ENCODE results near the gene C19orf85. TPM values are rescaled to one million over a fixed set of nuclear protein-coding genes. Genes with fewer than 3 reads are reported as not detected.

The C19orf85 gene
- total RNA-seq, 4 donors from 2014 or later = not detected

- peak within 1 kb of the TSS; percentile 10 for H3K4me3 ChIP-seq (ENCODE audit: low read depth, poor library complexity, severe bottlenecking)
- no peak for DNase-seq (ENCODE audit: low spot score in 2 of 2)
- no peak for TF ChIP-seq POLR2A (IDR thresholded peaks at IDR 0.05)
- WGBS, 2 donors = 2 to 4% methylated on average over 28 to 65 of the region's 78 CpGs
- intact Hi-C loops (cut with DNase I; ENCODE audit: low total_unique reads) = no loop called here
These were observed 20.3 kb upstream of the C19orf85 start, which contains the start of gene NAT14 for GRCh38 chr19:55484593-55485438. Gene NAT14 (plus strand): TSS chr19:55485188. CDS start chr19:55485709, 521 bp downstream.

GRCh38 chr19:55483706-55484592 lies 19.4 kb upstream of the C19orf85 start:
- intact Hi-C loops (cut with DNase I; ENCODE audit: low total_unique reads) = no loop called here
- H3K4me3 ChIP-seq (ENCODE audit: low read depth, poor library complexity, severe bottlenecking) = no peak overlapping the region
- WGBS, 2 donors = 61 to 85% methylated on average over 13 to 37 of the region's 46 CpGs
- DNase-seq (ENCODE audit: low spot score in 2 of 2) = no peak
- TF ChIP-seq POLR2A (IDR thresholded peaks at IDR 0.05) (no peak), CTCF (IDR thresholded peaks at IDR 0.05) (no peak)

- intact Hi-C loops (cut with DNase I; ENCODE audit: low total_unique reads) = no loop called here
- DNase-seq (ENCODE audit: low spot score in 2 of 2) = no peak
- no peak overlapping the region for H3K4me3 ChIP-seq (ENCODE audit: low read depth, poor library complexity, severe bottlenecking)
- TF ChIP-seq POLR2A (IDR thresholded peaks at IDR 0.05) = no peak
- TF ChIP-seq CTCF (IDR thresholded peaks at IDR 0.05) = no peak
- WGBS, 2 donors = 91 to 92% methylated on average over 41 to 43 of the region's 47 CpGs
These were observed 18.6 kb upstream of the C19orf85 start for GRCh38 chr19:55482967-55483705.

- WGBS, 2 donors = 92 to 93% methylated on average over 28 to 35 of the region's 83 CpGs
- H3K4me3 ChIP-seq (ENCODE audit: low read depth, poor library complexity, severe bottlenecking) = no peak overlapping the region
- no peak for DNase-seq (ENCODE audit: low spot score in 2 of 2)
- TF ChIP-seq CTCF (IDR thresholded peaks at IDR 0.05) = no peak
- TF ChIP-seq POLR2A (IDR thresholded peaks at IDR 0.05) = no peak
- intact Hi-C loops (cut with DNase I; ENCODE audit: low total_unique reads) = no loop called here
These were observed 17.8 kb upstream of the C19orf85 start for GRCh38 chr19:55482156-55482961.

GRCh38 chr19:55481794-55482155 lies 17.2 kb upstream of the C19orf85 start:
- 77 to 88% methylated on average over 3 to 23 of the region's 40 CpGs for WGBS, 2 donors
- intact Hi-C loops (cut with DNase I; ENCODE audit: low total_unique reads) = no loop called here

More at GRCh38 chr19:55481794-55482155, 17.2 kb upstream of the C19orf85 start:
- DNase-seq (ENCODE audit: low spot score in 2 of 2) = no peak
- H3K4me3 ChIP-seq (ENCODE audit: low read depth, poor library complexity, severe bottlenecking) = no peak overlapping the region
- TF ChIP-seq CTCF (IDR thresholded peaks at IDR 0.05) (no peak), POLR2A (IDR thresholded peaks at IDR 0.05) (no peak)
